Measurements from ENCODE around the gene SH2B2.

DNA sequence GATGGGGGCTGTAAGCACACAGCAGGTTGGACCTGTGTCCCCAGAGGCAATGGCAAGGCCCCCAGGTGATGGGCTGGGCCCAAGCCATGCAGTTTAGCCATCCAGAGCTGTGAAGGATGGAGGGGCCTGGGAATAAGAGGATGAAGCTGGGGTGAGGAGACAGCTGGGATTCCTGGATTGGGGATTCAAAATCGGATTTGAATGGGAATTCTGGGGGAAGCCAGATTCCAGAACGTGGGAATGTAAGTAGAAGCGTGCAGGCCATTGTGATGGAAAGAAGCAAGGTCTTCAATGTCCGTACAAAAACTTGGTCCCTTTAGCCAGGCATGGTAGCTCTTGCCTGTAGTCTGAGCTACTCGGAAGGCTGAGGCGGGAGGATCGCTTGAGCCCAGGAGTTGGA is 9.8 kb downstream of the SH2B2 start:
- TF ChIP-seq ZFP3 (CRISPR knock-in tag; IDR thresholded peaks at IDR 0.05) (no peak), RARB (CRISPR knock-in tag; IDR thresholded peaks at IDR 0.05) (no peak), PATZ1 (CRISPR knock-in tag; IDR thresholded peaks at IDR 0.05; ENCODE audit: borderline replicate concordance) (no peak), ARNTL (CRISPR knock-in tag; IDR thresholded peaks at IDR 0.05; ENCODE audit: borderline replicate concordance, low read depth) (no peak), ESRRG (CRISPR knock-in tag; IDR thresholded peaks at IDR 0.05) (no peak), ISL1 (CRISPR knock-in tag; IDR thresholded peaks at IDR 0.05) (no peak), ZC3H10 (CRISPR knock-in tag; IDR thresholded peaks at IDR 0.05) (no peak), ZNF565 (CRISPR knock-in tag; conservative IDR thresholded peaks at IDR 0.05; ENCODE audit: low read depth) (no peak)
- TF ChIP-seq, protein P1, sequence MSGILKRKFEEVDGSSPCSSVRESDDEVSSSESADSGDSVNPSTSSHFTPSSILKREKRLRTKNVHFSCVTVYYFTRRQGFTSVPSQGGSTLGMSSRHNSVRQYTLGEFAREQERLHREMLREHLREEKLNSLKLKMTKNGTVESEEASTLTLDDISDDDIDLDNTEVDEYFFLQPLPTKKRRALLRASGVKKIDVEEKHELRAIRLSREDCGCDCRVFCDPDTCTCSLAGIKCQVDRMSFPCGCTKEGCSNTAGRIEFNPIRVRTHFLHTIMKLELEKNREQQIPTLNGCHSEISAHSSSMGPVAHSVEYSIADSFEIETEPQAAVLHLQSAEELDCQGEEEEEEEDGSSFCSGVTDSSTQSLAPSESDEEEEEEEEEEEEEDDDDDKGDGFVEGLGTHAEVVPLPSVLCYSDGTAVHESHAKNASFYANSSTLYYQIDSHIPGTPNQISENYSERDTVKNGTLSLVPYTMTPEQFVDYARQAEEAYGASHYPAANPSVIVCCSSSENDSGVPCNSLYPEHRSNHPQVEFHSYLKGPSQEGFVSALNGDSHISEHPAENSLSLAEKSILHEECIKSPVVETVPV (CRISPR knock-in tag; IDR thresholded peaks at IDR 0.05), result no peak
